ENCODE results near the gene RNF220.

DNA sequence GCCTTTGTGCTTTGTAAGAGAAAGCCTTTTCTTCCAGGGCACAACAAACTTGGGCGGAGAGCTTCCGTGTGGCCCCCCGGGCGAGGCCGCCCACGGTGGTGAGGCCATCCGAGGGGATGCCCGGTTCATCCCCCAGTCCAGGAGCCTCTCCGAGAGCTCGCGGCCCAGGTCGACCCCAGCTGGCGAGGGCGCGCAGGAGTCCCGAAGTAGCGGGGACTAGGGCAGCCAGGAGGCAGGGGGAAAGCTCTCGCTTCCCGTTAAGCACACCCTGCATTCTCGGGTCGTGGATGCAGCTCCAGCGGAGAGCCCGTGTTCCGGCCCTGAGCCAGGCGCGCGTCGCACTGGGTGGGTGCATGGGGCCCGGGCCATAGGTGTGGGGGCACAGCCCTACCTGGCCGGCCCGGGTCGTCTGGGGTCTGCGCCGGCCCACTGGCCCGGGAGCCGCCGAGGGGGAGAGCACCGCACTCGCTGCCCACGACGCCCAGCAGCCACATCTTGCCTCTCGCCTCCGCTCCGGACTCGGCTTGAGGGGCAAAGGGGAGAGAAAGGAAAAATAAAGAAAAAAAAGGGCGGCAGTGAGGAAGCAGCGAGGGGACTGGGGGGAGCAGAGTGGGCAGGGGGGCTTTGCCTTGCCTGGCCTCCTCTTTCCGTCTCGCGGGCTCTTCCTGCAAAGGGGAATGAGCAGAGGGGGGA, 1.8 kb downstream of the RNF220 start:
- TF ChIP-seq GATA2 (IDR thresholded peaks at IDR 0.05; ENCODE audit: low read depth, low read length) (no peak), GATA3 (IDR thresholded peaks at IDR 0.05; ENCODE audit: low read depth, low read length) (no peak)

Data from SH-SY5Y (cell line).